CMK (cell line): Measurements from ENCODE around the gene ALOX15B.

ENCODE experiments used
- DNase-seq: peaks from one replicate; pipeline ENCODE4 v3.0.0-alpha.2; 2010; ENCODE audit warnings: low read depth

The ALOX15B gene

DNA sequence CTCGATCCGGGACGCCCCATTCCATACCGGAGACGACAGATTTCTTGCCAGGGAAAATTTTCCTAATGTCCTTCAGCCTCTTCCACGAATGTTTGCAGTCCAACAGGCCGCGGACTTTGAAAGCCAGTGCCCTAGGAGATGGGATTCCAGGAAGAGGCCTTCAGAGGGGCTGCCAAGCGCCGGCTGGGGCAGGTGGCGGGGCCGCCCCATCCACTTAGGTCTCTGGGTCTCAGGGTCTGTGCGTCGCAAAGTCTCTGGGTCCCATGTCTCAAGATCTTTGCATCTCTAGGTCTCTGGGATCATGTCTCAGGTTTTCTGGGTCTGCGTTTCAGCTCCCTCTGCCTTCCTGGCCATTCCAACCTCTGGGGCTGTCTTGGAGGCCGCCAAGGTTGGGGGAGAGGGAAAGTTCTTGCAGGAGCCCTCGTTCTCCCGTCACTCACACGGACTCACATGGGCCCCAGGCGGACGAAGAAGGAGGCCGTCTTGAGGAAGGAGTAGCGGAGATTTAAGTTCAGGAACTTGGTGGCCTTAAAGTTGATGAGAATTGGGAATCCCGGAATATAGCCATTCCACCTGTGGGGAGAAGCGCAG, 41.4 kb downstream of the ALOX15B start:
- no peak for DNase-seq

DNA sequence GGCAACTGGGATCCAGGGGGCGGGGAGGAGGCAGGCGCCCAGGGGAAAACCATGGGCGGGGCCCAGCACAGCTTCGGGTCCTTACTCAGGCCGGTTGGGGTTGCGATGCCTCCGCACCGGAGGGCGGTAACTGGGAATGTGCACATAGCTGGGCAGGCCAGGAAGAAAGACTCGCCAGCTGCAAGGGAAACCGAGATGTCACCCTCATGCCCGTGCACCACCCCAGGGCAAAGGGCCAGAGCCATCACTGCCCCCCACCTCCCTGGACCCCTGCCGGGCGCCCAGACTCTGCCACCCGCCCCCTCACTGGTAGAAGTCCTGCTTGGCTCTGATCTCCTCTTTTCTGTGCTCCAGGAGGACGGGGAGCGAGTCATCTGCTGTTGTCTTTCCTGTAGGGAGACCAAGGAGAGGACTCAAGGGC, 42.0 kb downstream of the ALOX15B start:
- DNase-seq = no peak

DNA sequence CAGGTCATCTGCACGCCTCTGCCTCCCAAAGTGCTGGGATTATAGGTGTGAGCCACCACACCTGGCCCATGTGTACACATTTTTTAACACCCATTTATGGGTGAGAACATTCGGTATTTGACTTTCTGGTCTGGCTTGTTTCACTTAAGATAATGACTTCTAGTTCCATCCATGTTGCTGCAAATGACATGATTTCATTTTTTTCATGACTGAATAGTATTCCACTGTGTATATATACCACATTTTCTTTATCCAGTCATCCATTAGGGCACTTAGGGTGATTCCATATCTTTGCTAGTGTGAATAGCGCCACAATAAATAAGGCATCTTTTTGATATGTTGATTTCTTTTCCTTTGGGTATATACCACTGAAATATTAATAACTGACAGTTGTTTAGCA, 43.0 kb downstream of the ALOX15B start:
- no peak for DNase-seq

GRCh38 chr17:8082292-8082691, 43.4 kb downstream of the ALOX15B start:
- no peak for DNase-seq

DNA sequence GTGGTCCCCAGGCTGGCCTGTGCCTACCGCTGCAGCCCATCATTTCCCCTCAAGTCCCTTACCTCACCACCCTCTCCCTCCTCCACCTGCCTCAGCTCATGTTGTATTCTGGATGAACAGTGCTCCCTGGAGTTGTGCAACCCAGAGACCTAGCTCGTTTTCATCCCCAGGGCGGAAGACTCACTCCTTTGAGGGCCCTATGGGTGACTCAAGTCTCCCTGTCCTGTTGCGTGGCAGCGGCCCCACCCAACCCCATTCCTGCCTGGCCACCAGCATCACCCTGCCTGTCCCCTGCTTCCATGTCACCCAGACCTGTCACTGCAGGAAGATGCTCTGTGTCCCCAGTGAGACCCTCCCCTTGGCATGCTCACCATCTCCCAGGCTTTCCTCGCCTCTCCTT, 45.4 kb downstream of the ALOX15B start:
- DNase-seq = no peak

GRCh38 chr17:8087075-8087951, 48.5 kb downstream of the ALOX15B start, which contains the start of gene ALOX12B:
TSS of gene ALOX12B (minus strand) at chr17:8087716. CDS start at chr17:8087442, 274 bp downstream.
- DNase-seq = no peak

DNA sequence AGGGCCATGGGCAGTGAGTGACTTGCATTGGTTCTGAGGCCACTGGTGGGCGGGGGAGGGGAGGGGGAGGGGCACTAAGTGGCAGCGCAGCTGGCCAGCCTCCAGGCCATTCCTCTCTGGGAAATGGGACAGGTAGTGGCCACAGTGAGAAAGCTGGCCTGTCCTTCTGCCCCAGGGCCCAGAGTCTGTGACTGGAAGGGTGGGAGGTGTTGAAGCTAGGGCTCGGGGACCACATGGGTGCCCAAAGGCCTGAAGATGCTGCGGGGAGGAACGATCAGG, 49.0 kb downstream of the ALOX15B start:
- no peak for DNase-seq

- no peak for DNase-seq
Measured at GRCh38 chr17:8089728-8090127, 50.9 kb downstream of the ALOX15B start.

- no peak for DNase-seq
Measured at GRCh38 chr17:8091033-8091687, 52.3 kb downstream of the ALOX15B start.

- no peak for DNase-seq
Measured at GRCh38 chr17:8095361-8095760, 56.5 kb downstream of the ALOX15B start.

- DNase-seq = no peak
Measured at GRCh38 chr17:8096541-8096940, 57.7 kb downstream of the ALOX15B start.
